RWPE1 (cell line): Measurements from ENCODE around the gene IMMP2L.
"Not testable (repeated sequence)": the region's sequence is repeated elsewhere in the genome, so short reads cannot be mapped to it uniquely, and the experiment has no call there.

ENCODE experiments used
- CTCF ChIA-PET: fragments of 350-600 bp; sonication (Branson Sonifier 250); formaldehyde crosslinking; extraction: SDS; loops from one replicate; lab custom pipeline; 2021; lab: Yijun Ruan, JAX
- POLR2A ChIA-PET: fragments of 400-600 bp; formaldehyde crosslinking; extraction: SDS; loops from one replicate; lab custom pipeline; 2020; ENCODE audit warnings: antibody characterized with exemption; ENCODE audit not compliant: low non-redundant PET; lab: Yijun Ruan, JAX
- DNase-seq: peaks from one replicate; pipeline ENCODE4 v3.0.0; 2012; ENCODE audit warnings: low spot score
- H3K27ac ChIP-seq: fragments of 450-650 bp; 2 replicates; pipeline ENCODE4 v1.5.1; 2017
- CTCF ChIP-seq: fragments of 450-650 bp; conservative IDR thresholded peaks from 2 replicates; pipeline ENCODE4 v1.5.1; 2017; ENCODE audit warnings: low read depth, mild to moderate bottlenecking

Gene IMMP2L

DNA sequence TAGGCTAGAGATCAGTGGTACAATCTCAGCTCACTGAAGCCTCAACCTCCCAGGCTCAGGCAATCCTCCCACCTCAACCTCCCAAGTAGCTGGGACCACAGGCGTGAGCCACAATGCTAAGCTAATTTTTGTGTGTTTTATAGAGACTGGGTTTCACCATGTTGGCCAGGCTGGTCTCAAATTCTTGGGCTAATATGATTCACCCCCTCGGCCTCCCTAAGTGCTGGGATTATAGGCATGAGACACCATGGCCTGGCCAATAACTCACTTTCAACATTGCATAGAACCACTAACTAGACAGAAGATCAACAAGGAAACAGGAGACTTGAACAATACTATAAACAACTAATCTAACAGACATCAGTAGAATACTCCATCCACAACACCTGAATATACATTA lies 279.7 kb downstream of the IMMP2L start:
- no peak for DNase-seq
- ChIA-PET CTCF (no interaction called here), POLR2A (no interaction called here)
- TF ChIP-seq CTCF = no peak
- no peak overlapping the region for H3K27ac ChIP-seq

GRCh38 chr7:111274857-111275256 lies 287.4 kb downstream of the IMMP2L start:
- TF ChIP-seq CTCF = no peak
- no peak overlapping the region for H3K27ac ChIP-seq
- DNase-seq = no peak
- ChIA-PET POLR2A (no interaction called here), CTCF (no interaction called here)

DNA sequence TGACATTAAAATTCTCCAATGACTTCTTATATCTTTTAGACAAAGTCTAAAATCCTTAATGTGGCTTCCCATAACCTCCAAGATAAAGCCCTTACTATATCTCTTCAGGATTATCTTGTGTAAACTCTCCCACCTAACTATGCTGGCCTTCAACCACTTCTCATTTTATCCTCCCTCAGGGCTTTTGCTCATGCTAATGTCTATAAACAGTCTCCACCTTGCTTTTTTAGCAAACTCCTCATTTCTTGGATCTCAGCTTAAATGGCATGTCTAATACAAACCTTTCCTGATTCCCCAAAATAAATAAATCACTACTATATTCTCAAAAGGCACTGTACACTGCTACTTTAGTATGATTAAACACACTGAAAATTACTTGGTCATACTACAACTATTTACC lies 290.2 kb downstream of the IMMP2L start:
- H3K27ac ChIP-seq = no peak overlapping the region
- no peak for DNase-seq
- ChIA-PET POLR2A (no interaction called here), CTCF (no interaction called here)
- no peak for TF ChIP-seq CTCF

DNA sequence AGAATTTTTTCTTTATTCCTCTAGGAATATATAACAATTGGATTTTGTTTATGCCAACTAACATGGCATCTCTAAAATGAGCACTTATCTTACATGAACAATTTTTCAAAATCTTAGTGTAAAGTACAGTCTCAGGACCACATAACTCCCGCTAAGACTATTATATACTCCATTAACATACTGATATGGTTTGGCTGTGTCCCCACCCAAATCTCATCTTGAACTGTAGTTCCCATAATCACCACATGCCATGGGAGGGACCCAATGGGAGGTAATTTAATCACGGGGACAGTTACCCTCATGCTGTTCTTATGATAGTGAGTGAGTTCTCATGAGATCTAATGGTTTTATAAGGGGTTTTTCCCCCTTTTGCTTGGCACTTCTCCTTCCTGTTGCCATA lies 291.5 kb downstream of the IMMP2L start:
- POLR2A ChIA-PET, DNase-seq, H3K27ac ChIP-seq, CTCF ChIA-PET: not testable (repeated sequence)

- no peak for TF ChIP-seq CTCF
- ChIA-PET CTCF (no interaction called here), POLR2A (no interaction called here)
- no peak overlapping the region for H3K27ac ChIP-seq
- no peak for DNase-seq
Observed at GRCh38 chr7:111268941-111269340, 293.4 kb downstream of the IMMP2L start.

DNA sequence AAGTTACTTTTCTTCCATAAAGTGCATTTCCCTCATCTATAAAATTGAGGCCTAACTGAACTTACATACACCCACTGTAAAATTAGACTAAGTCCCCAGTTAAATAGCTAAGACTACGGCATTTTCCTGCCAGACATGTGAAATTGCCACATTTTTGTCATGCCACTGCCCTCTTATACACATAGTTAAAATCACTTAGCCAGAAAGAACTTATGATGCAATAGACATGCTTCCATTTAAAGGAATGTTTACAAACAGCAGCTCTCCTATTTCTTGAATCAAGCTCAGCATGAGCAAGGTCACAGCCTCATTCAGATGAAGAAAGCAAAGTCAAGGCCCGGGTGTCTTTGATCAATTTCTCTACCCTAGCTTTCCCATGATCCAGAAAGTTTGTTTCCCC lies 295.7 kb downstream of the IMMP2L start:
- ChIA-PET CTCF (no interaction called here), POLR2A (no interaction called here)
- no peak for DNase-seq
- no peak for TF ChIP-seq CTCF
- H3K27ac ChIP-seq = no peak overlapping the region

DNA sequence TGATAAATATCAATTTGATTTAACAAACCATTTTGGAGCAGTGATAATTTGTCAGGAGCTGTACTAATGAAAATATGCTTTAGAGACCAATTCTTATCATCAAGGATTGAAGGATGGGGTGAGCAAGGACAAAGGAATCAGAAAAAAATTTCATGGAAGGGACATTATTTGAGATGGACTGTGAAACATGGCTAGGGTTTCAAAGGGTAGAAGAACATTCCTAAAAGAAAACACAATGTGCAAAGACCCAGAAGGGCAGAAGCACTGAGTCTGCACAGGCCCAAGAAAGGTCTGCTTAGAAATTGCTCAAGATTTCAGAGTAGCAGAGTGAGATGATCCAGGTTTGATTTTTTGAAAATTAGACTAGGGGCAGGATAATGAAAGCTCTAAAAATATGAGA lies 296.9 kb downstream of the IMMP2L start:
- H3K27ac ChIP-seq = no peak overlapping the region
- ChIA-PET CTCF (no interaction called here), POLR2A (no interaction called here)
- TF ChIP-seq CTCF = no peak
- no peak for DNase-seq
